Stimulated activated CD4-positive, alpha-beta T cell treated with anti-CD3 and anti-CD28 coated beads, Interleukin-15, amount 100 ng/mL, for 1 hour (primary cell): Measurements from ENCODE around the gene PCDH9.

ENCODE experiments used
- DNase-seq, 2 donors: peaks; one replicate each; pipeline ENCODE4 v3.0.0-alpha.2; 2020; ENCODE audit warnings: low read depth in 1 of 2, low spot score in 1 of 2

PCDH9 gene

DNA sequence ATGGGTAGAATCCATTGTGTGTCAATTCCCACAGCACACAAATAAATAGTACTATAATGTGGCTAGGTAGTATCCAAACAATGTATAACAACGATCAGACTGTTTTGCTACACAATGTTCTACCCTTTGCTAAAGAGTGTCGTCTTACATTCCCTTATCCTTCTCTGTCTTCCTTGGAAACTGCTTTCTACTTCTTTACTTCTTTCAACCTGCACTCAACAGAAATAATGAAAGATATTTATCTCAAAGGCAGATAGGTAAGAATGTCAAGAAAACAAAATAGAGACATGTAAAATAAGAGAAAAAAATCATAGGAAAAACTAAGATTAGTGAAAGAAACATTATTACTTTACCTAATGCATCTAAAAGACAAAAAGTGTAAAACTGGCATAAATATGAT is 814.7 kb downstream of the PCDH9 start:
- DNase-seq = no peak

- DNase-seq = no peak
Measured at GRCh38 chr13:66414066-66414800, 815.9 kb downstream of the PCDH9 start.

DNA sequence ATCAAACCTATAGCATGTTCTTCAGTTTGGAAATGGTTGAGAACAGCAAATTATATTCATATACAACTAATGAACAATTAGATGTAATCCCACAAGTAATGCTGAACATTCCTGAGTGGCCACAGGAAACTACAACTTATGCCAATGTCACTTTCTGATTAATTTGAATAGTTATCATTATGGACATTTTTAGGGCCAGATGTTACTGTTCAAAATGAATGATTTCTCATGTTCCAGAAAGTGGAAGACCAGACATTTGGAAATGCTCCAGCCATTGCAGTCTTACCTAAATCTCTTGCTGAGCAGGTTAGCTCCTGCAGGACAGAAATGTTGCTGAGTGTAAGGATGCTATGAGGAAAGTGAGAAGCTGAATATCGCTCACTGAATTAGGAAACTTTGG is 819.8 kb downstream of the PCDH9 start:
- DNase-seq = no peak

DNA sequence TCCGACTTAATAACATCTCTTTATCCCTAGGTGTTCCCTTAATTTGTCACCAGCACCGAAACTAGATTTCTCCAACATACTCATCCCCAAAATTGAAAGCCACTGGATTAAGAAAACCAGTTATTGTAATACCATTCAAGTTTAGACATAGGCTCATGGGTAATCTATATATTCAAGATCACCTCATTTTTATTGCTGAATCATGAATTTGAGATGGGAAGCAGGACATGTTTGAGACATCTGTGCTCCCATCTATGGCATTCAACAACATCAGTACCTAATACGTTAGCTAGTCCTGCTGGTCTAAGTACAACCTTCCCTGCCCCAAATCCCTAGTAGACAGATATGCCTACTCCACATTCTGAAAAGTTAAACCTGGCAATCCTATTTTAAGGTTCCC is 820.6 kb downstream of the PCDH9 start:
- no peak for DNase-seq

- no peak for DNase-seq
Measured at GRCh38 chr13:66407128-66407527, 823.0 kb downstream of the PCDH9 start.

DNA sequence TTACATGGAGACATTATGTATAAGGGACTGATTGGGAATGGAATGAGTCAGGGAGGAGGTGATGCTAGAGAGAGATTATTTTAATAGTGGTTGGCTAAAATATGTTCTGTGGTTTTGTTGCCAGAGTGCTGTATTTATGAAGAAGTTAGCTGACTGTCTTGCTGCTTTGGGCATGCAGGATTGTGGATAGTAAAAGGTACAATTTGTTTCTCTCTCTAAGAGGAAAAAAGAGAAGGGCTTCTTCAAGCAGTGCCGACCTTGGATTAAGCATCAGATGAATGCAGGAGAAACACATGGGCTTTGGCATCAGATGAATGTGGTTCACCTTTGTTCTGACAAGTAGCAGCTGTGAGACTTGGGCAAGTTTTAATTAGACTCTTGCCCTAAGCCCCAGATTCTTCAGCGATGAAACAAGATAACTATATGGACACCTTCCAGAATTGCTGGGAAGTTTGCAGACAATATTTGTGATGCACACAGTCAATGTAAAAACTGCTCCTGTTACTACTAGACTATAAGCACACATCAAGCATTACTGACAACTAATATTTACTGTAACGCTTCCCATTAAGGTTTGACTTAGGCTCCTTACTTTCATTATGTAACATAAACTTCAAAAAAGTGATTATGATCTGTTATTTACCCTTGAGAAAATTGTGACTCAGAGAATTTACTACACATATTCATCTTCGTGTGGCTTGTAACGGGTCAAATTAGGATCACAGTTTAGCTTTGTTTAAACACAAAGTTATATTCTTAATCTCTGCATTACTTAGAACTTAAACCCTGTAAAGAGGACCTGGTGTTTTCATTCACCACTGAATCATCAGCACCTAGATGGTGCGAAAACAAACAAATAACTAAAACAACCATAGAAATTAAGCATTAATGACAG is 824.0 kb downstream of the PCDH9 start:
- no peak for DNase-seq

GRCh38 chr13:66402546-66402945 is 827.6 kb downstream of the PCDH9 start:
- no peak for DNase-seq

GRCh38 chr13:66402066-66402465 is 828.1 kb downstream of the PCDH9 start:
- DNase-seq = no peak

DNA sequence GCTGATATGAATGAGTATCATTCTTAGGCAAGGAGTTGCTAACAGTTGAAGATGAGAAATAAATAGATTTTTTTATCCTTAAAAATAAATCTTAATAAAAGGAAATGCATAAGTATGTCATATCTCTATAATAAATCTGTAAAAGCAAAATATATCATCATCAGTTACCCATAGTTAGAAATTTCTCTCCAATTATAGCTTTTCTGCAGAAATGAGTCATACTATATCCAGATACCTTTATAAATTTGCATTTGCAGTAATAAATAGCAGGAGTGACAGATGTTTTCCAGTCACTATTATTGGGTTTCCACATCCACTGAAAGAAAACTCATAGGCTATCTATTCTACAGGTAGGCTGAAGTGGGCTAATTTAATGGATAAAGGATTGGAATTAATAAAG is 829.8 kb downstream of the PCDH9 start:
- DNase-seq = no peak

- no peak for DNase-seq
Measured at GRCh38 chr13:66399873-66400272, 830.3 kb downstream of the PCDH9 start.

GRCh38 chr13:66397133-66397532 is 833.0 kb downstream of the PCDH9 start:
- no peak for DNase-seq

GRCh38 chr13:66391322-66391721 is 838.8 kb downstream of the PCDH9 start:
- no peak for DNase-seq

GRCh38 chr13:66378894-66379293 is 851.2 kb downstream of the PCDH9 start:
- no peak for DNase-seq

DNA sequence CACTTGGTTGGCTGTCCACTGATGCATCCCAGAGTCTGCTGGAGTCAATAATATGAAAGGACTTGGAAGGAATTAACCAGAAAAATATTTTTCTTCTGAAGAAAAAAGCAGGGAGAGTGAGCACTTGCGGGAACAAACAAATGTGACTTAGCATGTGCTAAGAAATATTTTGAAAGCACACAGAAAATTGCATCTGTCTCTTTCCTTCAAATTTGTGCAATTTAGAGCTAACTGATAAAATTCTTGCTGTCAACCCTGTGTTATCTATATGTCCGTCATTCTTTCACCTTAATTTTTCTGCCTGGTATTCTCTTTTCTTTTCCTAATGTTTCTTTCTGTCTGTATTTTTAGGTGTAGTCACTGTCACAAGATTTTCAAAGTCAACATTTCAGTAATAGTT is 852.6 kb downstream of the PCDH9 start:
- DNase-seq = no peak

- no peak for DNase-seq
Measured at GRCh38 chr13:66375756-66376155, 854.4 kb downstream of the PCDH9 start.

DNA sequence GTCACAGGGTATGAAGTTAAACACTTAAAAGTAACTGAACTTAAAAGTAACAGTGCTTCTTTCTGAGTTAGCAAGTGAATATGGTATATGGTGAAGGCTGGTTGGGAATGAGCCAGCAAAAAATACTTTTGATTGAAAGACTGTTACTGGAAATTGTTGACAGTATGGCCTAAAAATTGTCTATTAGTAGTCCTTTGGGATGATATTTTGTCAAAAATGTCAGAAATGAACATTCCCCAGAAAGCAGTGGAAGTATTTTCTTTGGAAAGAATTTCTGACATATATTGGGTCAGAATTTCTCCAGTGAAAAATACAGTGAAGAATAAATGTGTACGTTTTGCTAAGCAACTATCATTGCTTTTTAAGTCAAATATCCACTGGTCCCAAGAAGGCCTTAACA is 860.5 kb downstream of the PCDH9 start:
- DNase-seq = no peak

- no peak for DNase-seq
Measured at GRCh38 chr13:66367356-66367755, 862.8 kb downstream of the PCDH9 start.

DNA sequence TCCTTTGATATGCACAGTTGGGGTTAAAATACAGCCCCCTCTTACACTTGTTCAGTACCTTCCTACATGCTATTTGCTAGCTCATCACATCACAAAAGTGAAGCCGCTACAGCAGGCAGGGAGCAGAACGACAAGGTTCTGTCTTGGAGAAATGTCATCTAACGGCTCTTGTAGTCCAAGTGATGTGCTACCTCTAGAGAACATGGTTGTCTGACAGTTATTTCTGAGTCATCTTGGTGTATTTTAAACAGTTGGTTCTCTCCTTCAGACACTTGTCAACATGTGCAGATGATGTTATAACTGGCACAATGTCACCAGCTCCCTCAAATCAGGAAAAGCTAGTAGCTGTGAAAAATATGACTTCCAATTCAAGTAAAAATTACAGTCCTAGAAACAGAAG is 865.0 kb downstream of the PCDH9 start:
- DNase-seq = no peak

DNA sequence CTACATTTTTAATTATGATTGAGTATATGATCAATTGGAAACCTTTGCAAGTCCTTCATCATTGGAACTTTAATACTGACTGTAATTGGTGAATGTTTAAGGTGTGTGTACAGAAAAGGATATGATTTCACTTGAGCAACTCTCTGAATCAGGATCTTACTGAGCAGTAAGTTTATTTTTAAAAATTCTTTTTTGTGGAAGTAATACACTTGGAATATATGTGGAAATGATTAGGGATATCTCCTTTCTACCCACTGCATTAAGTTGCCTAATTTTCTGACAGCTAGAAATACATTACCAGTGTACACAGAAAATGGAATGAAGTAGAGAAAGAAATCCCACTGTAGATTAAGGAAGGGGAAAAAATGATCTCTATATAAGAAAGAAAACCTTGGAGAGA is 865.8 kb downstream of the PCDH9 start:
- no peak for DNase-seq

- no peak for DNase-seq
Measured at GRCh38 chr13:66362485-66362884, 867.7 kb downstream of the PCDH9 start.

DNA sequence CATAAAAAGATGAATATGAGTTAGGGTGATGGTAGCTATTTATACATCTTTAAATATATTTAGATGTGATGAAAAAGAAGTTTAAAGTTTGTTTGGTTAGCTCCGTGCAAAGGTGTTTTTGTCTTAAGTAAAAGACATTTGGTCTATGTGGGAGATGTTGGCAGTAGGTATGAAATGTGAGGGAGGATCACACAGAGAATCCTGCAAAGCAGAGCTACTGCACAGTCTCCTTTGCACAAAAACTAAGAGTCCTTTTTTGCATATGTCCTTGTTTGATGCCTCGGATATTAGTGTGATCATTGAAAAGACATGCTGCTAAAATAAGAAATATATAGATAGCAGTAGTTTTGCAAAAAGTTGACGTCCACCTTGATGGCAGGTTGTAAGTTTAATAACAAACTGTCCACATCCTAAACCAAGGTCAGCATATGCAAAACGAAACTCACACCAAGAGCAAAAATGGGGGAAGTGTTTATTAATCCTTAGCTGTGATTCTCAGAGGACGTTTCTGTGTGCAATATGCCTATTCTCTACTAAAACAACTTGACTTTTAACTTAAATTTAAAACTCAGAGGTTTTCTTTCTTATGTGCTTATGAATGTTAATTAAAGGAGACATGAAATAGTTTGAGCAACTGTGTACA is 870.1 kb downstream of the PCDH9 start:
- no peak for DNase-seq

DNA sequence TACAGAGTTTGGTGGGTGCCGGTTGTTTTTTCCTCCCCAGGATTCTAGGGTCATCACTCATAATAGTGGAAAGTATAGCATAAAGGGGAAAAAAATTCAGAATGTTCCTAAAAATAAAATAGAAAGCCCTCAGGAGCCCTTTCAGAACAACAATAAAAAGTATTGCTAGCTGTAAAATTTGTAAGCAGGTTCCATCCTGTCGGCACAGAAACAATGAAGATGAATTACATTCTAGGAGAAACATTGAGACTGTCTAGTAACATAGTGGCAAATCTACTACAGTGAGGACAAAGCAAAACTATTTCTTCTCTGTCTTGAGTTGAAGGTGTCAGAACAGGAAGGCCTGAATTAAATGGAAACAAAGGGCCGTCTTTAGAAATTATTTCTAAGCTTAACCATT is 870.7 kb downstream of the PCDH9 start:
- no peak for DNase-seq
